ENCODE results near the gene FAM184B.
"Not testable (repeated sequence)": the region's sequence is repeated elsewhere in the genome, so short reads cannot be mapped to it uniquely, and the experiment has no call there.

Gene FAM184B

DNA sequence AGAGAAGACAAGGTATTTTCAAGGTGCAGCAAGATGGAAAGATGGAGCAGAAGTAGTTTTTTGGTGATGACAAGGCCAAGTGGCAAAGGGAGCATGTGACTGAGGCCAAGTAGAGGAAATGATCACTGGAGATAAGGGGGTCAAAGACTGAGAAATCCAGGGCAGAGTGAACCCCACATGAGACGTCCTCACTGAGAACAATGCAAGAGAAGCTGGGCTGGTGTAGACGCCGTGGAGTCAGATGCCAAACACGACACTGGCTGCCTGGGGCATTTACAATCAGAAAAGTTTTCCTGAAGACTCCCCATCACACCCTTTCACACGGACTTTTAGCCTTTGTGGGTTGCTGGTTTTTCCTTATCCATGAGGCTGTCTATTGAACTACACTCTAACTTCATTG lies 69.3 kb downstream of the FAM184B start:
- Mint-ChIP-seq H3K4me3 (no peak overlapping the region), H3K36me3 (no peaks in the 10 kb centered on the region), H3K9me3 (no peaks in the 10 kb centered on the region), H3K27ac (no peak overlapping the region), H3K4me1 (no peaks in the 10 kb centered on the region)
- ATAC-seq (no peak), DNase-seq (ENCODE audit: low spot score in 2 of 2) (no peak)

DNA sequence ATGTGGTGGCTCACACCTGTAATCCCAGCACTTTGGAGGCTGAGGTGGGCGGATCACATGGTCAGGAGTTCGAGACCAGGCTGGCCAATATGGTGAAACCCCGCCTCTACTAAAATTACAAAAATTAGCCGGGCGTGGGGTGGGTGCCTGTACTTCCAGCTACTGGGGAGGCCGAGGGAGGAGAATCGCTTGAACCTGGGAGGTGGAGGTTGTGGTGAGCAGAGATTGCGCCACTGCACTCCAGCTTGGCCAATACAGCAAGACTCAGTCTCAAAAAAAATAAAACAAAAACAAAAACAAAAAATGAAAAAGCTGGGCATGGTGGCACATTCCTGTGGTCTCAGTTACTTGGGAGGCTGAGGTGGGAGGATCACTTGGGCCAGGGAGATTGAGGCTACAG lies 70.2 kb downstream of the FAM184B start:
- not testable (repeated sequence) for DNase-seq (ENCODE audit: low spot score in 2 of 2); ATAC-seq; H3K36me3 Mint-ChIP-seq; H3K4me1 Mint-ChIP-seq; H3K27ac Mint-ChIP-seq; H3K4me3 Mint-ChIP-seq; H3K9me3 Mint-ChIP-seq

DNA sequence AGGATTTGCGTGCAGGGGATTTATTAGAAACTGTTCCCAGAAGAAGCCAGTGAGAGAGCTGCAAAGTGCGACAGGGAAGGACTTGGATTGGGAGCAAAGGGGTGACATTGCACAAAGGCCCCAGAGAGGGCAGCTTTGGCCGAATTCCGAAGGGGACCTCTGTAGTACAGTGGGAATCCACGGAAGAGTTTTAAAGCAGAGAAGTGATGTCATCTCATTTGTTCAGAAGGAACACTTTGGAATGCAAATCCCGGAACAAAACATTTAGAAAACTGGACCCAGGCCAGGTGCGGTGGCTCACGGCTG lies 71.7 kb downstream of the FAM184B start:
- H3K36me3 Mint-ChIP-seq = no peaks in the 10 kb centered on the region
- H3K27ac Mint-ChIP-seq = no peak overlapping the region
- no peak overlapping the region for H3K4me3 Mint-ChIP-seq
- ATAC-seq (no peak), DNase-seq (ENCODE audit: low spot score in 2 of 2) (no peak)
- no peaks in the 10 kb centered on the region for H3K4me1 Mint-ChIP-seq
- H3K9me3 Mint-ChIP-seq = no peaks in the 10 kb centered on the region

DNA sequence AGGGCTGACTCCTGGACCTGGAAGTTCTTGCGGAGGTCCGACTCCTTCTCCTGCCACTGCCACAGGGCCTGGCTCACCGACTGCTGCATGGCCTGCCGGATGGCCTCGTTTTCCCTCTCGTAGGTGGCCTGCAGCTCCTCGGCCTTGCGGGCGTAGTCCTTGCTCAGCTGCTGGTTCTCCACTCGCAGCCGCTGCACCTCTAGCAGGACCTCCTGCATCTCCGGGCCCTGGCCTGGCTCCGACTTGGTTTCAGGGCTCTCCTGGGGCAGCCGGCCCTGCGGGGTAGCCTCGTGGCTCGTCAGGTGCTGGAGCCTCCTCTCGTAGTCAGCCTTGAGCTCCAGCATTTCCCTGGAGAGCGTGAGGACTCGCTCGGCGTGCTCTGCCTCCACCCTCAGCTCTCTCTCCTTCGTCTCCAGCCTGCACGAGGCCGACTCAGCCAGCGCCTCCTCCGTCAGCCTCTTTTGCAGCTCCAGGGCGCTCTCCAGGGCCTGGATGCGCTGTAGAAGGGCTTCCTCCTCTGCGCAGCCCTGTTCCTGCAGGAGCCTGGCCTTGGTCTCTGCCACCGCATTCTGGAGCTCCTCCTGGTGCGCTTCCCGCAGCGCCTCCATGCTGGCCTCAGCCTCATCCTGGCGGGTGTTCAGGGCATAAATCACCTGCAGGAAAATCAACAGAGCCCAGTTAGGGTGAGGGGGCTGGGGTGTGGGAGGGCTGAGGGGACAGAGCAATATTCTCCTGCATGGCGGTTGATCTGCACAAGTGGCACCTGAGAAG lies 72.2 kb downstream of the FAM184B start:
- H3K27ac Mint-ChIP-seq = no peak overlapping the region
- DNase-seq (ENCODE audit: low spot score in 2 of 2) (no peak), ATAC-seq (no peak)
- H3K36me3 Mint-ChIP-seq = no peaks in the 10 kb centered on the region
- H3K4me3 Mint-ChIP-seq = no peak overlapping the region
- H3K4me1 Mint-ChIP-seq = no peaks in the 10 kb centered on the region
- H3K9me3 Mint-ChIP-seq = no peaks in the 10 kb centered on the region

DNA sequence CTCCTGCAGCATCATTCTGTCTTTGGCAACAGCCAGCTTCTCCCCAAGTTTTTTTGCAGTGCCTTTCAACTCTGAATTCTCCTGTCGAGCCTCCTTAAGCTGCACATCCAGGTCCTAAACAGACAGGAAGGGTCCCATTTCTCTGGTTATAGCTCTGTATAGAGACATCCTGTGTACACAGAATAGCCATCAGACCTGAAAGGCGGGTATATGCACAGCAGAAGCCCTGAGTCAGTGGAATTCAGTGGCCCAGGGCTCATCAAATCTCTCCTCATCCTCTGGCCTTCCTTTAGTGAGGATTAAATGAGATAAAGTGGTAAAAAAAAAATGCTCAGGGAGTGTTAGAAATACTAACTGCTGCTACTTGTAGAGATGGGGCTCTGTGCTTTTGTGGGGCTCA lies 73.8 kb downstream of the FAM184B start:
- no peaks in the 10 kb centered on the region for H3K36me3 Mint-ChIP-seq
- no peak overlapping the region for H3K4me3 Mint-ChIP-seq
- no peaks in the 10 kb centered on the region for H3K4me1 Mint-ChIP-seq
- no peak overlapping the region for H3K27ac Mint-ChIP-seq
- ATAC-seq (no peak), DNase-seq (ENCODE audit: low spot score in 2 of 2) (no peak)
- no peaks in the 10 kb centered on the region for H3K9me3 Mint-ChIP-seq

DNA sequence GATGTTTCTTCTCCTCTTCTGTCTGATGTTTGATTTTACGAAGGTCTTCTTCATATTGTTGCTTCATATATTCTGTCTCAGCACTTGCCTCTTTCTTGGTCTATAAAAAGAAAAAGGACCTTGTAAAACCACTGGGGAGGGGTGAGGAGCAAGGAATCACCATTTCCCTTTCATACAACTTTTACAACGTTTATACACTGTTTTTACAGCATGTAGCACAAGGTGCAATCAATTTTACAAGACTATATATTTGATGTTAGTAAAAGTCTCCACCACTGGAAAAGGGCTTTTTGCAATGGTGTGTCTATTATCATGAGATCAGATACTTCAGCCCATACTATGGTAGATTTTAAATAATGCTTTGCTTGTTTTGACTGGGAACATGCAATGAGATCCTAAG lies 76.3 kb downstream of the FAM184B start:
- ATAC-seq = no peak
- DNase-seq (ENCODE audit: low spot score in 2 of 2) = no peak
- no peaks in the 10 kb centered on the region for H3K4me1 Mint-ChIP-seq
- H3K4me3 Mint-ChIP-seq = no peak overlapping the region
- H3K27ac Mint-ChIP-seq = no peak overlapping the region
- no peaks in the 10 kb centered on the region for H3K36me3 Mint-ChIP-seq
- no peaks in the 10 kb centered on the region for H3K9me3 Mint-ChIP-seq

DNA sequence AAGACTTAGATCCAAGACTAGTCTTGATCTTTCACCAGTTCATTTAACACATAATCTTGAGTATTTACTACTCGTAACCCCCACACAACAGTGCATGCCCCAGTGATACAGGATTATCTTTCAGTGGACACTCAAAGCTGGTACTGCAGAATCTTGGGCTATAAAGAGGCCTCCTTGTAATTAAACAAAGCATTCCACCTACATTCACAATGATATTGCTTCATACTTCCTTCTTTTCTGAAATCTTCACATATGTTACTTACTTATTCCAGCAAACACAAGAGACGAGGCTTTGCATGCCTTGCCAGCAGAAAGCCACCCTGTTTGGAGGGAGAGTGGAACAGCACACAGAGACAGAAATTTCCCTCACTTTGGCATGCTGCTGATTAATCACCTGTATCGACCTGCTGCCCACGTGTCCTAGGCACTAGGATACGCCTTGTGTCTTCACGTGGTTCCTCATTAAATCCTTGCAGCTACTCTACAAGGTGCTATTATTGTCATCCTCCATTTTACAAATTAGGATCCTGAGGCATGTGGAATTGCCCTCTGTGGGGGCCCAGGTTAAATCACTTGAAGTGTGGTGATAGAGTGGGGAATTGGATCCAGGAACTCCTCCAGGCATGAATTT lies 77.3 kb downstream of the FAM184B start:
- DNase-seq (ENCODE audit: low spot score in 2 of 2) = no peak
- no peaks in the 10 kb centered on the region for H3K36me3 Mint-ChIP-seq
- no peak for ATAC-seq
- H3K4me1 Mint-ChIP-seq = no peaks in the 10 kb centered on the region
- H3K27ac Mint-ChIP-seq = no peak overlapping the region
- no peak overlapping the region for H3K4me3 Mint-ChIP-seq
- peaks cover 4% of the 10 kb centered on the region for H3K9me3 Mint-ChIP-seq

DNA sequence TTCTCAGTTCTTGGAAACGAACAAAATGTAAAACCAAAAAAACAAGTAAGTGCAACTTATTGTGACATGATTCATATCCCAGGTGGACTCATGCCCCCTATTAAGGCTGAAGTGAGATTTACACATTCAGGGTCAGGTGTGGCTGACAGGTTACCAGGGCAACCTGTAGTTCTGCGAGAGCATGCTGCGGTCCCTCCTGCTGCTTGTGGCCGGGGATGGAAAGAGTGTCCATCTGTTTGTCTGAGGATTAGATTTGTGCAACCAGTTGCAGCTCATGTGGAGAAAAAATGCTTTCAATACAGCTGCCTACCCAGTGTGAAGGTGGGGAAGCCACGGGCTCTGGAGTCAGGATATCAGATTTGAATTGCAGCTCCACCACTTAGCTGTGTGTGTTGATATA lies 78.8 kb downstream of the FAM184B start:
- Mint-ChIP-seq H3K9me3 (peaks cover 9% of the 10 kb centered on the region), H3K4me3 (no peak overlapping the region), H3K27ac (no peak overlapping the region), H3K4me1 (no peaks in the 10 kb centered on the region), H3K36me3 (no peaks in the 10 kb centered on the region)
- DNase-seq (ENCODE audit: low spot score in 2 of 2) = no peak
- peak; percentile 22 for ATAC-seq

DNA sequence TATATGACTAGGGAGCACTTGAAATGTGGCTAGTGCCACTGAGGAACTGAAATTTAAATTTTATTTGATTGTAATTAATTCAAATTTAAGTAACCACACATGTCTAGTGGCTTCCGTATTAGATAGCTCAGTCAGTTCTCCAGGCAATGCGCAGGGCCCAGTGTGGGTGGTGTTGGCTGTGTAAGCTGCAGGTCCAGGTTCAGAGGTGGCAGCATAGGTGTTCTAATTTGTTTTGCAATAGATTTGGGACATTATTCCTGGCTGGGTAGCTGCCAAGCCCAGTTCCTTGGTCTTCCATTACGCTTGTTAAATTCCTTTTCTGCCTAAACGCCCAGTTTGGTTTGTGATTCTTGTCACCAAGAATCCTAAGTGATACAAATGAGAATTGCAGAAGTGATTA lies 79.5 kb downstream of the FAM184B start:
- no peaks in the 10 kb centered on the region for H3K4me1 Mint-ChIP-seq
- H3K36me3 Mint-ChIP-seq = no peaks in the 10 kb centered on the region
- H3K9me3 Mint-ChIP-seq = peaks cover 9% of the 10 kb centered on the region
- no peak overlapping the region for H3K4me3 Mint-ChIP-seq
- DNase-seq (ENCODE audit: low spot score in 2 of 2) (no peak), ATAC-seq (no peak)
- no peak overlapping the region for H3K27ac Mint-ChIP-seq

DNA sequence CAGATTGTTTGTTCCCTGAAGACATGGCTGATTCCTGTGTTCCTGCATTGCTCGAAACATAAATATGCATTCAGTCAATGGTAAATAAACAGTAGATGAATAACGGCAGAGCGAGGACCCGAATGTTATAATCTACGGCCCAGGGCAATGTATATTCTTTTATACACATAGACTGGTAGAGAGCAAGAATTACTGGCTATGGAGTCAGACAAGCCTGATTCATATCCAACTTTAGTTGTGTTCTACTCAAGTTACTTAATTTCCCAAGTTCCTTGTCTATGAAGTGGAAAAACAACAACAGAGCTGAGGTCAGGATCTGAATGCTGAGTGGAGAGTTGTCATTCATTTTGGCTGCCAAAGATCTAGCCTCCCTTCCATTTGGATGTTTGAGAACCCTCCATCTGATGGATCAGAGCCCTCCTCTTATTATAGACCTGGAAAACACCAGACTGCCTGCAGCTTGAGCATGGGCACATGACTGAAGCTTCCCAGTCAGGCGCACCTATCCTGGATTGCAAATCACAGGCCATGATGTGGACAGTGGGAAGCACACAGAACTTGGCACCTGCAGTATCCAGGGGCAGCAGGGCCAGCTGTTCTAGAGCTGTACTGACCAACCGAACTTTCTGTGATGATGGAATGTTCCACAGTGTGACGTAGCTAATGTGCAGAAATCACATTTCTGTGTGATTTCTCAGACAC lies 80.1 kb downstream of the FAM184B start:
- Mint-ChIP-seq H3K9me3 (peaks cover 9% of the 10 kb centered on the region), H3K27ac (no peak overlapping the region), H3K4me1 (no peaks in the 10 kb centered on the region), H3K4me3 (no peak overlapping the region), H3K36me3 (no peaks in the 10 kb centered on the region)
- DNase-seq (ENCODE audit: low spot score in 2 of 2) = no peak
- ATAC-seq = peak; percentile 19

DNA sequence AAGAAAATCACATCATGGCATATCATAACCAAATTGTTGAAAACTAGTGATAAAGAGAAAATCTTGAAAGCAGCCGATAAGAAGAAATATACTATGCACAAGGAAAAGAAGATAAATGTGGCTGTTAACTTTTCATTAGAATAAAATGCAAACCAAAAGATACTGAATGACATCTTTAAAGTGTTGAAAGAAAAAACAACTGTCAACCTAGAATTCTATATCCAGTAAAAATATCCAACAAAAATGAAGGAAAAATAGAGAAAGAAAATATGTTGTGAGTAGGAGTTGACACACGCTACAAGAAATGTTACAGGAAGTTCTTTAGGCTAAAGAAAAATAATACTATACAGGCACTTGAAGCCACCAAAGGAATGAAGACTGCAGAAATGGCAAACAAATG lies 82.0 kb downstream of the FAM184B start:
- no peak for ATAC-seq
- Mint-ChIP-seq H3K9me3 (peaks cover 9% of the 10 kb centered on the region), H3K4me1 (no peaks in the 10 kb centered on the region)

DNA sequence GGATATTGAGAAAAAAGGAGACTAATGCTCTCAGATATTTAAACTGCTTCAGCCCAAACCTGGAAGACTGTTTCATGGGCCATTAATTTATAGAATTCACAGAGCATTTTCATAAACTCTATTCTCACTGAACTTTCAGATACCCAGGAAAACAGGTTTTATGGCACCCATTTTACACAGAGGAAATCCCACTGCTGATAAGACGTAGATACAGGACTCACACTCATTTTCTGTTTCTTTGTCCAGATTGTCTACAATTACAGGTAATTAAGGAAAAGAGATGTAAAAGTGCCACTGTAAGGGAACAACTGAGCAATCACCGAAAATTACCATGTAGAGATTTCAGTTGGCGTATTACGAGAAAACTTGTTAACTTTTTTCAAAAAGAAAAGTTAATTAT lies 83.3 kb downstream of the FAM184B start:
- no peaks in the 10 kb centered on the region for H3K4me1 Mint-ChIP-seq
- H3K27ac Mint-ChIP-seq = no peak overlapping the region
- DNase-seq (ENCODE audit: low spot score in 2 of 2) = no peak
- peaks cover 9% of the 10 kb centered on the region for H3K9me3 Mint-ChIP-seq
- no peak overlapping the region for H3K4me3 Mint-ChIP-seq
- no peak for ATAC-seq
- no peaks in the 10 kb centered on the region for H3K36me3 Mint-ChIP-seq

More for the DNA sequence above, 82.0 kb downstream of the FAM184B start:
- DNase-seq (ENCODE audit: low spot score in 2 of 2) = no peak
- H3K36me3 Mint-ChIP-seq = no peaks in the 10 kb centered on the region
- H3K4me3 Mint-ChIP-seq = no peak overlapping the region
- no peak overlapping the region for H3K27ac Mint-ChIP-seq

DNA sequence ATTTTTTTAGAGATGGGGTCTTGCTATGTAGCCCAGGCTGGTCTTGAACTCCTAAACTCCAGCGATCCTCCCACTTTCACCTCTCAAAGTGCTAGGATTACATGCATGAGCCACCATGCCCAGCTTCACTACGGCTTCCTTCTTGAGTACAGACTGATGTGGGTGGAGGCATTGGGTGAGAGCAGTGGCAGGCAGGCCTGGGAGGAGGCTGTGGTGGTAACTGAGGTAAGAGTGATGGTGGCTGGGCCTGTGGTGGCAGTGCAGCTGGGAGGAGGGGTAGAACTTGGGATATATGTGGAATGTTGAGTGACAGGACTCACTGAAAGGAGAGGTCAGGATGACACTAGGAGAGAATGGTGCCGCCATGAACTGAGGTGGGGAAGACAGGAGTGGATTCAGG lies 86.1 kb downstream of the FAM184B start:
- H3K9me3 Mint-ChIP-seq = peaks cover 9% of the 10 kb centered on the region
- no peak overlapping the region for H3K27ac Mint-ChIP-seq
- no peak for DNase-seq (ENCODE audit: low spot score in 2 of 2)
- peak; percentile 31 for ATAC-seq
- H3K36me3 Mint-ChIP-seq = no peaks in the 10 kb centered on the region
- no peak overlapping the region for H3K4me3 Mint-ChIP-seq
- H3K4me1 Mint-ChIP-seq = no peaks in the 10 kb centered on the region

DNA sequence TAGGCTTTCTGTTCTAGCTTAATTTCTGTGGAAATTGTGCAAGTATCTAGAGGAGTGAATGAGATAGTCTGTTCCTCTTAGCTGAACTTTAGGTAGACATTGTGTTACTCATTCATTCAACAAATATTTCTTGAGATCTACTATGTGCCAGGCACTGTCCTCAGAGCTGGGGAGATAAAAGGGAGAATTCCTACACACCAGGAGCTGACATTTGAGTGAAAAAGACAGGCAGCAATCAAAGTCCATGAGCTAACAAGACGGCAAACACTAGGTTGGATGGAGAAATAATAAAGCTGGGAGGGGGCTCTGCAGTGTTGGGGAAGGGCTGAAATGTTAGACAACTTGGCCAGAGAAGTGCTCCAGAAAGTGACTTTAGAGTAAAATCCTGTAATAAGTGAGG lies 86.9 kb downstream of the FAM184B start:
- DNase-seq (ENCODE audit: low spot score in 2 of 2) (no peak), ATAC-seq (no peak)
- H3K36me3 Mint-ChIP-seq = no peaks in the 10 kb centered on the region
- H3K4me1 Mint-ChIP-seq = no peaks in the 10 kb centered on the region
- H3K9me3 Mint-ChIP-seq = peaks cover 9% of the 10 kb centered on the region
- no peak overlapping the region for H3K27ac Mint-ChIP-seq
- no peak overlapping the region for H3K4me3 Mint-ChIP-seq

DNA sequence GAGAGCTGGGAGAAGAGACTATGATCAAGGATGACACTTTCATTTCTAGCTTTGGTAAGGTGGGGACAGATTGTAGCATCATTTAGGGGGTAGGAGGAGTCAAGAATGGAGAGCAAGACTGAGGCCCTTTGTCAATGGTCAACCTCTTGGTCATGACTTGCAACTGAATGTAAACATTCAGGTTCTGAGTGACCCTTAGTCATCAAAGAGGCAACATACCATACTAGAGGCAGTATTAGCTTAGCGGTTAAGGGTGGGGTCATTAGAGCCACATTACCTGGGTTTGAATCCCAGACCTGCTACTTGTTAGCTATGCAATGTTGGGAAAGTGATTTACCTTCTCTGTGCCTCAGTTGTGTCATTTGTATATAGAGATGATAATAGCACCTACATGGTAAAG lies 90.5 kb downstream of the FAM184B start:
- no peaks in the 10 kb centered on the region for H3K4me1 Mint-ChIP-seq
- no peak for ATAC-seq
- no peak overlapping the region for H3K27ac Mint-ChIP-seq
- no peaks in the 10 kb centered on the region for H3K36me3 Mint-ChIP-seq
- no peak overlapping the region for H3K4me3 Mint-ChIP-seq
- no peak for DNase-seq (ENCODE audit: low spot score in 2 of 2)
- H3K9me3 Mint-ChIP-seq = no peaks in the 10 kb centered on the region

DNA sequence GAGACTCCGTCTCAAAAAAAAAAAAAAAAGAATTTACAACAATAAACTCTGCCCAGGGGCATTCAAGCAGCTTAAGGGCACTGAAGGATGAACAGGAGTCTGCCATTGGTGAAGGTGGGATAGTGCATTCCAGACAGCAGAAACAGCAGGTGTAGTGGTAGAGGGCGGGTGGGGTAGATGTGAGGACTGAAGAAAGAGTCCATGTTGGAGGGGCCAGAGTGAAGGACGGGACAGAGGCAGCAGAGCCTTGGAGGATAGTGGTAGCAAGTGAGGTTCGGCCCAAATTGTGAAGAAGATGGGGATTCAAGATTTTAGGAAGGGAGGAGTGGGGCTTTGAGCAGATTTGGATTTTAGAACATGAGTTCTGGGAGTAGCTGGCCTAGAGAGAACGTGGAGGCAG lies 91.3 kb downstream of the FAM184B start:
- ATAC-seq (no peak), DNase-seq (ENCODE audit: low spot score in 2 of 2) (no peak)
- H3K27ac Mint-ChIP-seq = no peak overlapping the region
- H3K4me1 Mint-ChIP-seq = no peaks in the 10 kb centered on the region
- no peak overlapping the region for H3K4me3 Mint-ChIP-seq
- H3K9me3 Mint-ChIP-seq = no peaks in the 10 kb centered on the region
- no peaks in the 10 kb centered on the region for H3K36me3 Mint-ChIP-seq
